ENCODE data around the gene ITGAE. TPM values are rescaled to one million over a fixed set of nuclear protein-coding genes. Genes with fewer than 3 reads are reported as not detected.

Gene ITGAE
- total RNA-seq, 2 donors from 2014 or later = 21.8 to 34.3 TPM

GRCh38 chr17:3682033-3682432, 119.0 kb downstream of the ITGAE start:
- H3K4me3 Mint-ChIP-seq = no peak overlapping the region
- WGBS, 2 experiments (ENCODE audit: insufficient coverage in 1 of 2, insufficient read length in 1 of 2) = 89 to 97% methylated on average over 10 to 12 of the region's 12 CpGs
- peaks cover 7% of the 10 kb centered on the region for H3K4me1 ChIP-seq (ENCODE audit: control insufficient read depth, insufficient read depth, low read length)
- peaks cover 10% of the 10 kb centered on the region for H3K4me1 Mint-ChIP-seq
- no peak overlapping the region for H3K9ac ChIP-seq (ENCODE audit: extremely low read depth, low read length, poor library complexity, severe bottlenecking)
- no peak for TF ChIP-seq CTCF (conservative IDR thresholded peaks at IDR 0.05)
- H3K9me3 Mint-ChIP-seq = no peaks in the 10 kb centered on the region
- H3K27ac ChIP-seq (ENCODE audit: low read depth, low read length) = no peak overlapping the region
- H3K27me3 ChIP-seq (ENCODE audit: control insufficient read depth, insufficient read depth, low read length, poor library complexity, severe bottlenecking) = no peaks in the 10 kb centered on the region
- H3K36me3 ChIP-seq (ENCODE audit: control insufficient read depth, insufficient read depth, low read length) = no peaks in the 10 kb centered on the region
- no peak overlapping the region for H3K4me3 ChIP-seq (ENCODE audit: low read length)
- no peaks in the 10 kb centered on the region for H3K36me3 Mint-ChIP-seq (ENCODE audit: low read depth)
- no peak overlapping the region for H3K27ac Mint-ChIP-seq
- H3K9me3 ChIP-seq (ENCODE audit: control insufficient read depth, low read length) = no peaks in the 10 kb centered on the region
- H3K27me3 Mint-ChIP-seq (ENCODE audit: insufficient read depth) = peaks cover 13% of the 10 kb centered on the region
- no peak for DNase-seq

DNA sequence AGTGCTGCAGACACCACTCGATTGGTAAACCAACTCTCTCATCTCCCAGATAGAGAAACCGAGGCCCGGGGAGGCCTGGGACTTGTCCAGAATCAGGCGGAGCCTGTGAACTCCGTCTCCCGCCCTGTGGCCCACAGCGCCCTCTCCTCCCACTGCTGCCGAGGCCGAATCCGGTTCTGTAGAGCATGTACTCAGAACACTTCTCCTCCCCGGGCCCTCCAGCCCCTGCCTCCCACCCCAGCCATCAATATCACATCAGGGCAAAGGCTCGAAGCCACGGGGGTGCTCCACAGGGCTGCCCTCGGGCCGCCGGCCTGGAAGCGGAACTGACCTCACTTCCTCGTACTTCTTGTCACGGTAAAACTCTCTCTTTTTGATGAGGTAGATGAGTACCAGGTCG, 119.4 kb downstream of the ITGAE start:
- Histone ChIP-seq H3K27ac (ENCODE audit: low read depth, low read length) (no peak overlapping the region), H3K36me3 (ENCODE audit: control insufficient read depth, insufficient read depth, low read length) (no peaks in the 10 kb centered on the region), H3K4me1 (ENCODE audit: control insufficient read depth, insufficient read depth, low read length) (peaks cover 7% of the 10 kb centered on the region), H3K4me3 (ENCODE audit: low read length) (no peak overlapping the region), H3K9me3 (ENCODE audit: control insufficient read depth, low read length) (no peaks in the 10 kb centered on the region), H3K27me3 (ENCODE audit: control insufficient read depth, insufficient read depth, low read length, poor library complexity, severe bottlenecking) (no peaks in the 10 kb centered on the region), H3K9ac (ENCODE audit: extremely low read depth, low read length, poor library complexity, severe bottlenecking) (no peak overlapping the region)
- Mint-ChIP-seq H3K4me1 (peaks cover 10% of the 10 kb centered on the region), H3K4me3 (no peak overlapping the region), H3K9me3 (no peaks in the 10 kb centered on the region), H3K27ac (no peak overlapping the region), H3K27me3 (ENCODE audit: insufficient read depth) (peaks cover 13% of the 10 kb centered on the region), H3K36me3 (ENCODE audit: low read depth) (no peaks in the 10 kb centered on the region)
- no peak for TF ChIP-seq CTCF (conservative IDR thresholded peaks at IDR 0.05)
- DNase-seq = no peak
- WGBS, 2 experiments (ENCODE audit: insufficient coverage in 1 of 2, insufficient read length in 1 of 2) = 91 to 93% methylated on average over 9 to 20 of the region's 20 CpGs

DNA sequence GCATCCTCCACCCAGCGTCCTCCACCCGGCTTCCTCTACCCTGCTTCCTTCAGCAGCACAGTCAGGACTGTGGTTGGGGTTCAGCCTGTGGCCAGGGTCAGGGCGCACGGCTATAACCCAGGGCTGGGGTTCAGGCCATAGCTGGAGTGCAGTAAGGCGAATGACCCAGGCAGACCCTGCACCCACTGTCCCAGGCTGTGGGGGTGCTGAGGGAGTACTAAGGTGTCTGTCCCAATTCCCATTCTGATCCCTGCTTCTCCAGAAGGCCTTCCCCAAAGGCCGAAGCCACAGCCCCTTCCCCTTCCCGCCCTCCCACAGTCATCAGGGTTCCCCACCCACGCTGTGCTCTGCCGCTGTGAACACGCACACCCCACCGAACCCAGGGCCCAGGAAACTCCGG, 119.9 kb downstream of the ITGAE start:
- 90 to 93% methylated on average over 2 to 12 of the region's 12 CpGs for WGBS, 2 experiments (ENCODE audit: insufficient coverage in 1 of 2, insufficient read length in 1 of 2)
- H3K36me3 Mint-ChIP-seq (ENCODE audit: low read depth) = no peaks in the 10 kb centered on the region
- Histone ChIP-seq H3K36me3 (ENCODE audit: control insufficient read depth, insufficient read depth, low read length) (no peaks in the 10 kb centered on the region), H3K9me3 (ENCODE audit: control insufficient read depth, low read length) (no peaks in the 10 kb centered on the region), H3K4me3 (ENCODE audit: low read length) (no peak overlapping the region), H3K27me3 (ENCODE audit: control insufficient read depth, insufficient read depth, low read length, poor library complexity, severe bottlenecking) (no peaks in the 10 kb centered on the region), H3K4me1 (ENCODE audit: control insufficient read depth, insufficient read depth, low read length) (peaks cover 7% of the 10 kb centered on the region), H3K9ac (ENCODE audit: extremely low read depth, low read length, poor library complexity, severe bottlenecking) (no peak overlapping the region), H3K27ac (ENCODE audit: low read depth, low read length) (no peak overlapping the region)
- no peak overlapping the region for H3K4me3 Mint-ChIP-seq
- H3K4me1 Mint-ChIP-seq = peaks cover 13% of the 10 kb centered on the region
- no peak overlapping the region for H3K27ac Mint-ChIP-seq
- no peak for DNase-seq
- peaks cover 13% of the 10 kb centered on the region for H3K27me3 Mint-ChIP-seq (ENCODE audit: insufficient read depth)
- H3K9me3 Mint-ChIP-seq = no peaks in the 10 kb centered on the region
- TF ChIP-seq CTCF (conservative IDR thresholded peaks at IDR 0.05) = no peak
